Right ventricle myocardium inferior (tissue), 1 donor: ENCODE data around the gene PRR15. TPM values are rescaled to one million over a fixed set of nuclear protein-coding genes. Genes with fewer than 3 reads are reported as not detected.
A peak's percentile ranks its signal among the peaks of the same experiment; 100 is the strongest.
"Not testable (repeated sequence)": the region's sequence is repeated elsewhere in the genome, so short reads cannot be mapped to it uniquely, and the experiment has no call there.

Source experiments
- ATAC-seq: fragments of 200-7000 bp; cut with Tn5 transposase; one replicate; pipeline ENCODE4 v1.9.1; 2020; ENCODE audit warnings: mild to moderate bottlenecking, moderate library complexity
- DNase-seq: peaks from one replicate; pipeline ENCODE4 v3.0.0; 2021; ENCODE audit errors: missing footprints
- intact Hi-C: fragments of 100-400 bp; cut with DNase I; formaldehyde crosslinking; loops from one replicate; pipeline ENCODE4 v1.11.0; 2022
- long read RNA-seq: library from polyadenylated mRNA; unstranded; transcript quantifications from one replicate; pipeline ENCODE4 v2.0.0, GENCODE V29; 2021
- total RNA-seq: library from RNA; stranded (reverse); fragmentation: NEBNext Ultra II Directional; extraction: Animal tissue kit (Norgen Biotek cat#: 25700); gene quantifications from one replicate; pipeline ENCODE4 v1.2.1, GENCODE V29; 2021
- donor health status: DM: no; HTN: yes; CAD: no; lungs with severe emphysema.

The PRR15 gene, protein sequence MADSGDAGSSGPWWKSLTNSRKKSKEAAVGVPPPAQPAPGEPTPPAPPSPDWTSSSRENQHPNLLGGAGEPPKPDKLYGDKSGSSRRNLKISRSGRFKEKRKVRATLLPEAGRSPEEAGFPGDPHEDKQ
- 0.32 TPM for total RNA-seq
- long read RNA-seq, partial matches to known transcripts: 0 of 2 reads
- long read RNA-seq, other reads (novel, unspliced or antisense): 1 of 2 reads

DNA sequence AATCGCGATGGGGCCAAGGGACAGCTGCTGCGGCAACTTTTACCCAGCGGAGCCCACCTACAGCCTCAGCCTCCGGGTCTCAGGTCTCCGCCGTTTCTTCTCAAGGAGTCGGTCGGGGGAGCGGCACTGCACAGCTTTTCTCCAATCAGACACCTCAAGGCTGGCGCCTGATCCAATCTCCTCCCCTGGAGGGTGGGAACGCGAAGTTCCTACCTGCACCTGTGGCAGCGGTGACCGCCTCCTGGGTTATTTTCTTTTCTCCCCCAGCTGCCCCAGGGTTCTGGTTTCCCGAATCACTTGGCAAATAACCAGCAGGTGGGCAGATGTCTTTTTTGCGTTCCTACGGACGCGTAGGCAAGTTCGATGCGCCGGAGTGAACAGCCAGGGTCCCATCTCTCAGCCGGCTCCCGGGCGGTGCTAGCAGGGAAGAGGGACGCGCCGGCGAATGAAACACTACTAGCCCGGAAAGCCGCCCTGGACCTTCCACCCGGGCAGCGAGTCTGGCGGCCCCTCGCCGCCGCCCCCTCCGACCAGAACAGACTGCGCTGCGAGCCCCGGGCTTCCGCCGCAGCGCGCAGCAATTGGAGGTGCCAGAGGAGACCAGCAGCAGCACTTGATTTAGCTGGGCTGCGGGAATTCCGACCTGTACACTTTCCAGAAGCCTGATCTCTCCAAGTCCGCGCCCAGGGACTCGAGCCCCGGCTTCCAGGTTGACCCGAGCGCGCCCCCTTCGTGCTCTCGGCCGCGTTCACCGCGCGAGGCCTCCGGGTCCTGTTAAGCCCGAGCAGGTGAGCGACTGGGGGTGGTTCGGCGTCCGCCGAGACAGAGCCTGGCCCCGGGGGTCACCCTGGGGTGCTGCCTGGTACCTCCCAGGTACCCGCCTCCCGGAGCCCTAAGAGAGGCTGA, at the start of gene PRR15:
Gene PRR15 (plus strand): TSS at position 246 of the 906 bp plus-strand sequence. CDS start 2,495 bp downstream, outside the sequence.
- ATAC-seq (peak; percentile 37), DNase-seq (no peak)
- intact Hi-C loops: no loop called here

DNA sequence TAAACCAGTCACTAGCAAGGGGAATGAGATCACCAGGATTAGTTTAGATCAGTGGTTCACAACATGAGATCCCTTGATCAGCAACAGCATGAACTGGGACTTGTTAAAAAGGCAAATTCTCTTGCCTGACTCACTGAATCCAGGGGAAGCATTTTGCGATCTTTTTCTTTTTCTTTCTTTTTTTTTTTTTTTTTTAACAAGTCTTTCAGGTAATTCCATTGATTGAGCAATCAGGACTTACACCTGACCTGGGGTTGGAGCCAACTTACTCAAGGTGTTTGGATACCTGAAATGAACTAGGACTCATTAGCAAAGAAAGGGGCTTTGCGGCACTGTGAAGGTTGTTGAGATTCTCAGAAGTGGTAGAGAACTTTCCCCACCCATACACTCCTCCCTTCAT, 47.1 kb upstream of the PRR15 start:
- intact Hi-C loops: no loop called here
- ATAC-seq: no peak

DNA sequence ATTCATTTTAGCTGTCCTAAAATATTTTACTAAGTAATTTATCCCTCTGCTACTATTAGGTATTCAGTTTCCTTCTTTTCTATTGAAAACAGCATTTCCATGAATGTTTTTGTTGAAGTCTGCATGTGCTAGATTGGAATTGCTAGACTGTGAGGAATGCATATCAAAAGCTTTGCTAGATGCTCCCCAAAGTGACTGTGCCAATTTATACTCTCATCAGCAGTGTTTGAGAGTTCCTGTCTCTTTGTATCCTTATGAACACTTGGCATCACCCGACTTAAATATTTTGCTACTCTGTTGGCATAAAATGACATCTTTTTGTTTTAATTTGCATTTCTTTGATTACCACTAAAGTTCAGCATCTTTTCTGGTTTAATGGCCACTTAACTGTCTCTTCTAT, 45.0 kb upstream of the PRR15 start:
- intact Hi-C loops: no loop called here
- no peak for DNase-seq
- ATAC-seq: no peak

More for the DNA sequence above, 47.1 kb upstream of the PRR15 start:
- DNase-seq: no peak

DNA sequence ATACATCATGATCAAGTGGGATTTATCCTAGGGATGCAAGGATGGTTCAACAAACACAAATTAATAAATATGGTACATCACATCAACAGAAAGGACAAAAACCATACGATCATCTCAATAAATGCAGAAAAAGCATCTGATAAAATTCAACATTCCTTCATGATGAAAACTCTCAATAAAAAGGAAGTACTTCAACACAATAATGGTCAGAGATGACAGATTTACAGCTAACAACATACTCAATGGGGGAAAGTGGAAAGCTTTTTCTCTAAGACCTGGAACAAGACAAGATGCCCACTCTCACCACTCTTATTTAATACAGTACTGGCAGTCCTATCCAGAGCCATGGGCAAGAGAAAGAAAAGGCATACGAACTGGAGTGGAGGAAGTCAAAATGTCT, 39.9 kb upstream of the PRR15 start:
- intact Hi-C loops: no loop called here
- no peak for ATAC-seq
- no peak for DNase-seq

DNA sequence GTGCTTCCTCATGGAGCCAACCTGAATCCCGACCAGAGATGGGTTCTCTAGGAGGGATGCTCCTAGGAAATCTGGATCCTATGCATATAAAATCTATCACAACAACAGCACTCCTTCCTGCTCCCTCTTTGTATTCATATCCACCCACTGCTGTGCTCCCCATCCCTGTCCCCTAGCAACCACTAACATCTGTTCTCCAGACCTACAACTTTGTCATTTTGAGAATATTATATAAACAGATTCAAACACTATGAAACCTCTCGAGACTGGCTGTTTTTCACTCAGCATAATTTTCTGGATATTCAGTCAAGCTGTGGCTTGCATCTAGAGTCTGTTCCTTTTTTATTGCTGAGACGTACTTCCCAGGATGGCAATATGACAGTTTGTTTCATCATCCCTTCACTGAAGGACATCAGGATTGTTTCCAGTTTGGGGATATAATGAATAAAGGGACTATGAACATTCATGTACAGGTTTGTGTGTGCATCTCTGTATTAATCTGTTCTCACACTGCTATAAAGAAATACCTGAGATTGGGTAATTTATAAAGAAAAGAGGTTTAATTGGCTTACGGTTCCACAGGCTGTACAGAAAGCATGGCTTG, 36.0 kb upstream of the PRR15 start:
- DNase-seq: no peak
- intact Hi-C loops: no loop called here
- ATAC-seq: no peak

DNA sequence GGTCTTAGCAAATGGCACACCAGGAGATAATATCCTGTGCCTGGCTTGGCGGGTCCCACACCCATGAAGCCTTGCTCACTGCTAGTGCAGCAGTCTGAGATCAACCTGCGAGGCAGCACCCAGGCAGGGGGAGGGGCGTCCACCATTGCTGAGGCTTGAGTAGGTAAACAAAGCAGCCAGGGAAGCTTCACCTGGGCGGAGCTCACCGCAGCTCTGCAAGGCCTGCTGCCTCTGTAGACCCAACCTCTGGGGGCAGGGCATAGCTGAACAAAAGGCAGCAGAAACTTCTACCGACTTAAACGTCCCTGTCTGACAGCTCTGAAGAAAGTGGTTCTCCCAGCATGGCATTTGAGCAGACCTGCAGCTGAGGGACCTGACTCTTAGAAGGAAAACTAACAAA, 35.1 kb upstream of the PRR15 start:
- ATAC-seq, DNase-seq, intact Hi-C loops: not testable (repeated sequence)

DNA sequence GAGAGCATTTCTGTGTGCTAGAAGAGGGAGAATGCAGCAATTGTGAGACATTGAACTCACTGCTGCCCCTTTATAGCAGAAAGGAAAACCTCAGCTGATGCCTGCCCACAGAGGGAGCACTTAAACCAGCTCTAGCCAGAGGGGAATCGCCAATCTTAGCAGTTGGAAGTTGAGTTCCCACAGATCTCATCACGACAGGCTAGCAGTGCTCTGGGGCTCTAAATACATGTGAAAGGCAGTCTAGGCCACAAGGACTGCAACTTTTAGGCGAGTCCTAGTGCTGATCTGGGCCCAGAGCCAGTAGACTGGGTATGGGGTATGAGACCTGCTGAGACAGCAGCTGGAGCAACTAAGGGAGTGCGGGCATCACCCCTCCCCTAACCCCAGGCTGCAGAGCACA, 25.2 kb upstream of the PRR15 start:
- no peak for DNase-seq
- ATAC-seq: no peak
- intact Hi-C loops: no loop called here

DNA sequence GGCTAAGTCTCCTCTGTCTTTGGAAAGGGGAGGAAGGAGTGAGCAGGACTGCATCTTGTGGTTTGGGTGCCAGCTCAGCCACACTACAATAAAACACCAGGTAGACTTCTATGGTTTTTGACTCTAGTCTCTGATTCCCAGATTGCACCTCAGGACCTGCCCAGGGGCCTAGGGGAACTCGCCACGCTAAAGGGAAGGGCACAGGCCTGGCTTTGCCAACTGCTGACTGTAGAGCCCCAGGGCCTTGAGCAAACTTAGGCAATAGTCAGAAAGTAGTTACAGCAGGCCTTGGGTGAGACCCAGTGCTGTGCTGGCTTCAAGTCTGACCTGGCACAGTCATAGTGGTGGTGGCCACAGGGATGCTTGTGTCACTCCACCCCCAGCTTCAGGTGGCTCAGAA, 24.2 kb upstream of the PRR15 start:
- intact Hi-C loops: no loop called here
- no peak for DNase-seq
- no peak for ATAC-seq

DNA sequence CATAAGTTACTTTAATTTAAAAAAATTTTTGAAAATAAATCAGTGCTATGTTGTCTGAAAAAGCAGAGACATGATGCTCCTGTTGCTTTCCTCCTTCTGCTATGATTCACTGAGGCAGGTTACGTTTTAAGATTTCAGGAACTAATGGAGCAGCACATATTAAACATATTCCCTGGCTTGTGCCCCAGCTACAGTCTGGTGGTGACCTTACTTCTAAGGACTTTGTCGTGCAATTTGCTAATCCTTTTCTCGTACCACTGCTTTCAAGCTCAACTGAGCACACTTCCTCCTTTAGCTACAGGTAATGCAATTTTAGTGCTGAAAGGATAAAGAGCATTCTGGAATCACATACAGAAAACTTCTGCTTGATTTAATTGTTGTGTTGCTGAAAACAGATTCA, 16.2 kb upstream of the PRR15 start:
- intact Hi-C loops: no loop called here
- no peak for DNase-seq
- ATAC-seq: no peak

DNA sequence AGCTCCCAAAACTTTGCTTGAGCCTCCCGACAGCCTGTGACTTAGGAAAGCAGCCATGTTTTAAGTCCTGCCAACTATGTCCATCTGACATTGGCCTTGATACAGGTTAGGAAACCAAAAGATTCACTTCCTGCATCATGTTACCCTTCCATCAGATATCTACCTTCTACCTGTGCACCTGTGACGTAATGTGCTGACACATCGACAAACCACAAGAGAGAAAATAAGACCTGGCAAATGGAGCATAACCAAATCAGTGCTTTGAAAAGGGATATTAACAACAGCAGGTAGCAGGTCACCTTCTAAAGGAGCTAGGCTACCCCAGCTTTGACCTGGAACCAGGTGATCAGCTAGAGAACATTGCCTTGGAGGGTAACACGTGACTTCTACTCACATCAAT, 14.8 kb upstream of the PRR15 start:
- intact Hi-C loops: no loop called here
- DNase-seq (no peak), ATAC-seq (no peak)

DNA sequence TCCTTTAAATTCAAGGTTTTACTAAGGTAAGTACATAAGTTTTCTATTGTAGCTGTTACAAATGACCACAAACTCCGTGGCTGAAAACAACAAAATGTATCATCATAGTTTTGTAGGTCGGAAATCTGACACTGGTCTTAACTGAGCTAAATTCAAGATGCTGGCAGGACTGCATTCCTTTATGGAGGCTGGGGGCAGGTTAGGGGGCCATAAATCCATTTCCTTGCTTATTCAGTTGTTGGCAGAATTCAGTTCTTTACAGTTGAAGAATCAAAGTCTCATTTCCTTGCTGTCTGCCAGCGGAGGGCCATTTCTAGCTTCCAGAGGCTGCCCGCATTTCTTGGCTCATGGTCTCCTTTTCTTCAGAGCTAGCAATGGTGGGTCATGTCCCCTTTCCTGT, 11.2 kb upstream of the PRR15 start:
- ATAC-seq: no peak
- intact Hi-C loops: no loop called here
- no peak for DNase-seq

DNA sequence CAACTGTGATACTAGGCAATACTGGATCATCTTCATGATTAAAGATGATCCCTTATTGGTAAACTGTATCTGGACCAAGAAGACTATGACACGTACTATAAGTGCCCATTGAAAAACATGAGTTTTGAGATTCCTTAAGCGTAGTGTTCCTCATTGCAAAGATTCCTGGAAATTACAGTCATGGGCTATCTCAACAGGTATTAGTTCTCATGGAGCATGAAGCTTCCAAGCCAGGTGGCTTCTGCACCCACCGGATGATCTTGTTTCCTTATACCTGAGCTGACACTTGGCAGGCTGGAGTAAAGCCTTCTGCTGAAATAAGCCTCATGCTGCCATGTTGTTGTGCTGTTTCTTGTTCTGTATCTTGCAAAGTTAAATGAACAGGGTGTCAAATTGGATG, 8.6 kb upstream of the PRR15 start:
- intact Hi-C loops: no loop called here

DNA sequence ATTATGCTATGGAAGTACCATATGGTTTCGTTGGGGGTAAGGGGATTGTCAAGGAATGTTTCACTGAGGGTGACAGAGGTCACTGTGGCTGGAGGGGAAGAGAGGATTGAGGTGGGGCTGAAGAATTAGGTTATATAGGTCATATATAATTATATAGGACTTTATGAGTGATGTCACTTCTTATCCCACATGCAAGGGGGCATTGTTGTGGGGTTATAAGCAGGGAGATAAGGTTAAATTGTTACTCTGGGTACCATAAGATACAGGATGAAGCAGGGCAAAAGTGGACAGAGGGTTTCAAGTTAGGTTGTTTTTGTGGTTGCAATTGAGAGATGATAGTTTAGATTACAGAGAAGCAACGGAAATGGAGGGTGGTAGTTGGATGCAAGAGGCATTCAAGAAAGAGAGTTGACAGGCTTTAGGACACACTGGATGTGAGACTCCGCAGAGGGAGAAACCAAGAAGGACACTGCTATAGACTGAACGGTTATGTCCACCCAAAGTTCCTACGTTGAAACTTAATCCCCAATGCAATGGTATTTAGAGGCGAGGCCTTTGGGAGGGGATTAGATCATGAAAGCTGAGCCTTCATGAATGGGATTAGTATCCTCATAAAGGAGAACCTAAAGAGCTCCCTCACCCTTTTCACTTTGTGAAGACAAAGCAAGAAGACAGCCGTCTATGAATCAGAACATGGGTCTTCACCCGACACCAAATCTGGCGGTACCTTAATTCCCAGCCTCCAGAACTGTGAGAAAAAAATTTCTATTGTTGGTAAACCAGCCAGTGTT, 7.0 kb upstream of the PRR15 start:
- DNase-seq (no peak), ATAC-seq (no peak)
- intact Hi-C loops: no loop called here

More for the DNA sequence above, 8.6 kb upstream of the PRR15 start:
- no peak for DNase-seq
- no peak for ATAC-seq

DNA sequence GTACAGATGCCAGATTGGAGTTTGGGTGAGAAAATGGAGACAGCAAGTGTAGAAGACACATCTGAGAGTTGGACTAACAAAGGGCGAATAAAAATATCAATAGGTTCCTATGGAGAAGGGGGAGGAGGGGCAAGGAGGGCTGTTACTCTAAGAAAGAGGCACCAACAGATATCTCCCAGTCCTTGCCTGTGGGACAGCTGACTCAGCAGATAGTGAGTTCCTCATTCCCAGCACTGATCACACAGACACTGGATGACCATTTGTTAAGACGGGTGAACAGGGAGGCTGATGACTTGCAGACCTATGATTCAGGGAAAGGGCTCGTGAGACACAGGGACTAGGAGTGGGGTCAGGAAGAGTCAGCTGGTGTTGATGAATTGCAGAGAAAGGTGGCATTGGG, 5.7 kb upstream of the PRR15 start:
- intact Hi-C loops: no loop called here
- DNase-seq: no peak
- ATAC-seq: peak; percentile 28

DNA sequence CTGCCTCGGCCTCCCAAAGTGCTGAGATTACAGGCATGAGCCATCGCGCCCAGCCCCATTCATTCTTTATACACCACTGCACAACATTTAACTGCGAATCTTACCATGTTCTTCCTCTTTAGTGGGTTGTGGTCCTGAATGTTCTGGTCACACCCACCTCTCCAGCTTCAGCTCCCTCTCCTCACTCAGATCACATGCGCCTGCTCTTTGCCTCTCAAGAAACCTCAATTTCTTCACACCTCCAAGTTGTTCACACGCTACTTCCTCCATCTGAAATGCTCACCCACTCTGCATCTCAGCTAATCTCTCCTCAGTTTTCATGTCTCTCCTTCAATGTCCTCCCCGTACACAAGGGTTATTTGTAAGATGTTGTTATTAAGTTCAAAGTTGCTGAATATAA, 2.4 kb upstream of the PRR15 start:
- no peak for ATAC-seq
- DNase-seq: no peak
- intact Hi-C loops: no loop called here

DNA sequence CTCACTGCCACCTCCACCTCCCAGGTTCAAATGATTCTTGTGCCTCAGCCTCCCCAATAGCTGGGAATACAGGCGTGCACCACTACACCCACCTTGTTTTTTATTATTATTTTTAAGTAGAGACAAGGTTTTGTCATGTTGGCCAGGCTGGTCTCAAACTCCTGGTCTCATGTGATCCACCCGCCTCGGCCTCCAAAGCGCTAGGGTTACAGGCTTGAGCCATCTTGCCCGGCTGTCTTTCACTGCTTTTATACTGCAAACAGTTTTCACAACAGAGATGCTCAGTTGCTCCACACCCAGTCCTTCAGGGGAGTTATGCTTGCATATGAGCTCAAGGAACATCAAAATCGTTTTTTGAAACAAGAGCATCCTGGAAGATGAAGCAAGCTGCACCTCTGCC, 1.3 kb upstream of the PRR15 start:
- ATAC-seq: no peak
- intact Hi-C loops: no loop called here
- no peak for DNase-seq

DNA sequence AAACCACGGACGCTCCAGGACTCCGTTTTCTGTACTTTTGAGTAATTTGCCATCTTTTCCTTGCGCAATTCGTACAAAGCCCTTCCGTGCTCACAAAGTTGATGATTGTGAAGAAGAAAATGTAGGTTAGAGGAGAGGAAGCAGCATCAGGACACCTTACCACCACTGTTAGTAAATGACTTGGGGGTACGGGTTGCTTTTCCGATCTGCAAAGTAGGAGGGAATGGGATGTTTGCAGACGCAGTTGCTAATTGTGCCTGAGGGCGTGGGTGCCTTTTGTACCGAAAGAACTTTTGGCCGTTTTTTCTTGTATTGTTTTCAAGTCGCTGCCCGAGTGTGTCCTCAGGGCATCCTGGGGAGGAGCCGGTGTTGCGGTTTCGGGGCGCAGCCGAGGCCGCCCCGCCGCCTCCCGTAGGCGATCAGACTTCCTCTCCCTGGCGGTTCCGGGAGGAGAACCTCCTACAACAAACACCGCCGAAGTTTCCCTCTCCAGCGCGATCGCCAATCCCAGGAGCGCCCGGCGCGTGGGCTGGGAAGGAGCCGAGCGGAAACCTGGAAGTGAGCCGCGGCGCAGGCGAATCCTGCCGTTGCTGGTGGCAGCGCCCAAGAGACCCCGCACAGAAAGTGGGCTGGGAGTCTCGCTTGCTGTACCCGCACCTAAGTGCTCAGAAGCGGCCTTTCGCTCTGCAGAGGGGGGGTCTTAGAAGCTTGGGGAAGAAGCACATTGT, 1.0 kb downstream of the PRR15 start:
- ATAC-seq: peak; percentile 67
- peak; percentile 73 for DNase-seq
- intact Hi-C loops: no loop called here

DNA sequence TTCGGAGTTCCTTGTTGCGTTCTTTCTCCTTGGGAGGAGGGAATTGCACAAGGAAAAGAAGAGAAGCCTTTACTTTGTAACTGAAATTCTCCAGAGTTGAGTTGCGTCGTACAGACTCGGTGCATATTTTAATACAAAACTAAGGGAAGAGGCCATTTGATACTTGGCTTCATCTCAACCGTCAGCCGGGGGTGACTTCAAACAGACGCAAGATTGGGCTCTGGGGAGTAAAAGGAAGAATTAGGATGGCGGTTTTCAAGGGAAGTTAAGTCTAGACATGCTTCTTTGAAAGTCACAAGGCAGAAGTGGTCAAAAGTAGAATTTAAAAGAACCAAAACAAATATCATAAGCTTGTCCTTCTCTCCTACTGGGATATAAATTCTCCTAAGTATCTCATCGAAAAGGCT, 1.6 kb downstream of the PRR15 start:
- ATAC-seq: no peak
- DNase-seq: no peak
- intact Hi-C loops: no loop called here

DNA sequence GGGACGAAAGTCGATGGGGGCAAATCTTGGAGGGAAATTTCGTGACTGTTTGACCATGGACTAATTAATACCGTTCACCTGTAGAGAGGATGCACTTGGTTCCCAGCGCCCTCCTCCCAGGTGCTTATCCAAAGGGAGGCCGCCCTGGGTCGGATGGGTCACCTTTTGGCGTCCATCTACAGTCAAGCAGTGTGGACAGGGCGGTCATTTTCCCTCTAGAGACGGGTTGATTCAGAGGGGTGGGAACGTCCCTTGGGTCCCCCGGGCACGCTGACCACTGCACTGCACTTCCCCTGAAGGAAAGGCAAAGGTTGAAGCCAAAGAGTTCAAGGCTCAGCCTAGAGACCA, 2.0 kb downstream of the PRR15 start:
- intact Hi-C loops: no loop called here
- DNase-seq (no peak), ATAC-seq (no peak)
